HEK293 (cell line): ENCODE measurements around the gene DIS3L2.
"Not testable (repeated sequence)": the region's sequence is repeated elsewhere in the genome, so short reads cannot be mapped to it uniquely, and the experiment has no call there.

Experiments
- PRDM1 ChIP-seq: fragments of 450-650 bp; formaldehyde crosslinking; IDR thresholded peaks from 2 replicates; pipeline ENCODE4; 2016; ENCODE audit warnings: missing biosample characterization, missing genetic modification characterization
- ZFP3 ChIP-seq: fragments of 450-650 bp; formaldehyde crosslinking; IDR thresholded peaks from 2 replicates; pipeline ENCODE4 v1.5.1; 2016; ENCODE audit warnings: low read depth, missing biosample characterization, missing genetic modification characterization
- ZNF211 ChIP-seq: fragments of 450-650 bp; formaldehyde crosslinking; IDR thresholded peaks from 2 replicates; pipeline ENCODE4 v1.5.1; 2016; ENCODE audit warnings: low read depth, missing biosample characterization, missing genetic modification characterization
- ZNF274 ChIP-seq, 2 experiments: fragments of 200-500 bp in 1 of 2; fragments of 450-650 bp in 1 of 2; sonication (Bioruptor generic) in 1 of 2; formaldehyde crosslinking in 1 of 2; IDR thresholded peaks; 2 replicates each; pipeline versions ENCODE4 v1.5.1 to v1.6.1; 2014 to 2016; ENCODE audit warnings: borderline replicate concordance in 1 of 2, inconsistent platforms in 1 of 2, low read length in 1 of 2, missing biosample characterization in 1 of 2, missing genetic modification characterization in 1 of 2
- ZSCAN4 ChIP-seq: fragments of 450-650 bp; formaldehyde crosslinking; IDR thresholded peaks from 2 replicates; pipeline ENCODE4 v1.5.1; 2017; ENCODE audit warnings: missing biosample characterization, missing genetic modification characterization
- TF ChIP-seq, protein P1 (sequence below): fragments of 450-650 bp; formaldehyde crosslinking; IDR thresholded peaks from 2 replicates; pipeline ENCODE4 v1.5.1; 2016; ENCODE audit warnings: missing biosample characterization, missing genetic modification characterization

DNA sequence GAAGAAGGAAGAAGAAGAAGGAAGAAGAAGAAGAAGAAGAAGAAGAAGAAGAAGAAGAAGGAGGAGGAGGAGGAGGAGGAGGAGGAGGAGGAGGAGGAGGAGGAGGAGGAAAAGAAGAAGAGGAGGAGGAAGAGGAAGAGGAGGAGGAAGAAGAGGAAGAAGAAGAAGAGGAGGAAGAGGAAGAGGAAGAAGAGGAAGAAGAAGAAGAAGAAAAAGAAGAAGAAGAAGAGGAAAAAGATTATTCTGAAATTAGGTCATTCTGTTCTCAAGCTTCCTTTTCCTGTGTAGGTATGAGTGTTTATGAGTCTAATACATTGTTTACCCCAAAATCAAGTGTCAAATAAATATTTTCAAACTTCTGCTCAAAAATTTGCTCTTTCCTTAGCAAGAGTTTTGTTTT is 423.5 kb downstream of the DIS3L2 start:
- not testable (repeated sequence) for TF ChIP-seq ZFP3; ZNF211; PRDM1 (tag by site-specific recombination); ZNF274 (IDR thresholded peaks at IDR 0.05; ENCODE audit: low read length); ZNF274 (tag by site-specific recombination; IDR thresholded peaks at IDR 0.05; ENCODE audit: borderline replicate concordance); ZSCAN4 (tag by site-specific recombination)
- TF ChIP-seq, protein P1, sequence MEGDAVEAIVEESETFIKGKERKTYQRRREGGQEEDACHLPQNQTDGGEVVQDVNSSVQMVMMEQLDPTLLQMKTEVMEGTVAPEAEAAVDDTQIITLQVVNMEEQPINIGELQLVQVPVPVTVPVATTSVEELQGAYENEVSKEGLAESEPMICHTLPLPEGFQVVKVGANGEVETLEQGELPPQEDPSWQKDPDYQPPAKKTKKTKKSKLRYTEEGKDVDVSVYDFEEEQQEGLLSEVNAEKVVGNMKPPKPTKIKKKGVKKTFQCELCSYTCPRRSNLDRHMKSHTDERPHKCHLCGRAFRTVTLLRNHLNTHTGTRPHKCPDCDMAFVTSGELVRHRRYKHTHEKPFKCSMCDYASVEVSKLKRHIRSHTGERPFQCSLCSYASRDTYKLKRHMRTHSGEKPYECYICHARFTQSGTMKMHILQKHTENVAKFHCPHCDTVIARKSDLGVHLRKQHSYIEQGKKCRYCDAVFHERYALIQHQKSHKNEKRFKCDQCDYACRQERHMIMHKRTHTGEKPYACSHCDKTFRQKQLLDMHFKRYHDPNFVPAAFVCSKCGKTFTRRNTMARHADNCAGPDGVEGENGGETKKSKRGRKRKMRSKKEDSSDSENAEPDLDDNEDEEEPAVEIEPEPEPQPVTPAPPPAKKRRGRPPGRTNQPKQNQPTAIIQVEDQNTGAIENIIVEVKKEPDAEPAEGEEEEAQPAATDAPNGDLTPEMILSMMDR (tag by site-specific recombination) = not testable (repeated sequence)
